OCI-LY7 (cell line): ENCODE data around the gene HEXIM2.

Experiments
- CTCF ChIP-seq: fragments of 200-600 bp; sonication (generic); conservative IDR thresholded peaks from 2 replicates; pipeline ENCODE4 v1.5.1; 2014; ENCODE audit warnings: mild to moderate bottlenecking, antibody characterized with exemption, low read length, moderate library complexity, mixed read lengths
- EZH2phosphoT487 ChIP-seq: fragments of 200-600 bp; sonication (generic); IDR thresholded peaks from 2 replicates; pipeline ENCODE4 v1.6.1; 2018; ENCODE audit warnings: low read depth, borderline replicate concordance, mild to moderate bottlenecking, mixed run types, antibody characterized with exemption, low read length, moderate library complexity, mixed read lengths

DNA sequence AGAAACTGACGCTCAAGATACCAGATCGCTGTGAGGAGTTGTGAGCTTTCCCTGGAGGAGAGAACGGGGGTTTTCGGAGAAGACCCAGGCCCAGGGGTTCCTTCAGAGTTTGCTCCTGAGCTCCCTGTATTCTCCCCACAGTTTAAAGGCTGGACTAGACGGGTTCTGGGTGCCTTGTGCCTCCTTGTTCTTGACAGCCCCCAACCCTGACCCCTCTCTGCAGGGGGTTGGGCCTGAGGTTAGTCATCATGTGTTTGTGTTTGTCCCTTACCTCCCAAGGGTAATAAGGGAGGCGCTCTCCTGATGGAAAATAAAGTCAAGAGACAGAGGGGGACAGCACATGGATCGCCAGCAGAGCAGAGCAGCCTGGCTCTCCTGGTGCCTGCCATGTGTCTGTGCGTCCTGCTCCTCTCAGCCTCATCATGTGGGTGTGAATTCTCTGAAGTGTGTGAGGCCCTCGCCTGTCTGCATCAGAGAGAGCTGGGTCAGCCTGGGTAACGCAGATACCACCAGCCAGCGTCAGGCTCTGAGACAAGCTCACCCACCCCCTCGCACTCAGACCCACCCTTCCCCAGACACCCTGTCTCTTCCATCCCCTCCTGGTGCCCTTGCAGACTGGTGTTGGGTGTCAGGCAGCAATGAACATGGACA is 8.7 kb downstream of the HEXIM2 start:
- TF ChIP-seq CTCF (no peak), EZH2phosphoT487 (no peak)
